GM12892 (cell line): ENCODE data around the gene SHISA8.

Experiments
- POLR2A ChIP-seq: IDR thresholded peaks from 2 replicates; pipeline ENCODE4 v1.6.1; 2011; ENCODE audit warnings: low read depth, low read length, control low read depth
- POLR2AphosphoS5 ChIP-seq: IDR thresholded peaks from 2 replicates; pipeline ENCODE4 v1.6.1; 2011; ENCODE audit warnings: low read depth, low read length, control low read depth

GRCh38 chr22:41902016-41902415 is 12.9 kb downstream of the SHISA8 start:
- TF ChIP-seq POLR2AphosphoS5 = 0 out of 2 replicates have a peak, but pooled peaks have one; percentile 38
- no peak for TF ChIP-seq POLR2A
